ENCODE data around the gene CCNQ. TPM values are rescaled to one million over a fixed set of nuclear protein-coding genes. Genes with fewer than 3 reads are reported as not detected.

Gene CCNQ
- total RNA-seq, 4 donors from 2014 or later, result 18.0 to 32.2 (median 23.9) TPM

- H3K27me3 ChIP-seq, result peaks cover 0 to 17% (median 0%) of the 10 kb centered on the region in 4 donors
- H3K9me3 ChIP-seq, result no peaks in the 10 kb centered on the region
- H3K27ac ChIP-seq, result no peak overlapping the region
- H3K4me1 ChIP-seq, result no peaks in the 10 kb centered on the region
- WGBS, 2 donors, result 84 to 92% methylated on average over 13 to 27 of the region's 27 CpGs
- H3K36me3 ChIP-seq, result no peaks in the 10 kb centered on the region
- TF ChIP-seq POLR2A (IDR thresholded peaks at IDR 0.05) (no peak), CTCF (IDR thresholded peaks at IDR 0.05) (no peak)
- no peak for DNase-seq
- intact Hi-C loops (cut with DNase I), result no loop called here
- H3K4me3 ChIP-seq, result no peak overlapping the region
These were observed 23.1 kb upstream of the CCNQ start for GRCh38 chrX:153621949-153622598.

GRCh38 chrX:153620576-153620975 lies 21.6 kb upstream of the CCNQ start:
- intact Hi-C loops (cut with DNase I), result no loop called here
- TF ChIP-seq POLR2A (IDR thresholded peaks at IDR 0.05), result no peak
- TF ChIP-seq CTCF (IDR thresholded peaks at IDR 0.05), result no peak
- H3K27me3 ChIP-seq, result peaks cover 0 to 24% (median 0%) of the 10 kb centered on the region in 4 donors
- no peak overlapping the region for H3K27ac ChIP-seq
- H3K36me3 ChIP-seq, result no peaks in the 10 kb centered on the region
- H3K4me3 ChIP-seq, result no peak overlapping the region
- WGBS, 2 donors, result 25 to 51% methylated on average over 5 of the region's 5 CpGs
- DNase-seq, result no peak
- H3K4me1 ChIP-seq, result no peaks in the 10 kb centered on the region
- no peaks in the 10 kb centered on the region for H3K9me3 ChIP-seq

- Histone ChIP-seq H3K4me3 (no peak overlapping the region), H3K36me3 (no peaks in the 10 kb centered on the region), H3K4me1 (peaks cover 0 to 9% (median 4%) of the 10 kb centered on the region in 3 donors), H3K27me3 (peaks cover 0 to 44% (median 0%) of the 10 kb centered on the region in 4 donors), H3K9me3 (no peaks in the 10 kb centered on the region), H3K27ac (no peak overlapping the region)
- 60 to 78% methylated on average over 5 to 6 of the region's 6 CpGs for WGBS, 2 donors
- TF ChIP-seq CTCF (IDR thresholded peaks at IDR 0.05) (no peak), POLR2A (IDR thresholded peaks at IDR 0.05) (no peak)
- intact Hi-C loops (cut with DNase I), result no loop called here
- no peak for DNase-seq
These were observed 15.9 kb upstream of the CCNQ start for GRCh38 chrX:153614818-153615217.

GRCh38 chrX:153612413-153612812 lies 13.5 kb upstream of the CCNQ start:
- Histone ChIP-seq H3K27me3 (peaks cover 0 to 44% (median 0%) of the 10 kb centered on the region in 4 donors), H3K4me3 (no peak overlapping the region), H3K9me3 (no peaks in the 10 kb centered on the region), H3K4me1 (peaks cover 0 to 13% (median 4%) of the 10 kb centered on the region in 3 donors), H3K36me3 (no peaks in the 10 kb centered on the region), H3K27ac (no peak overlapping the region)
- DNase-seq, result no peak
- TF ChIP-seq POLR2A (IDR thresholded peaks at IDR 0.05) (no peak), CTCF (IDR thresholded peaks at IDR 0.05) (no peak)
- WGBS, 2 donors, result 63 to 67% methylated on average over 9 to 10 of the region's 10 CpGs
- intact Hi-C loops (cut with DNase I), result no loop called here

GRCh38 chrX:153611298-153612095 lies 12.6 kb upstream of the CCNQ start:
- 80% methylated on average over 1 of the region's 14 CpGs; no CpG with 5 or more reads in 1 of the 2 donors for WGBS, 2 donors
- H3K27me3 ChIP-seq, result peaks cover 0 to 37% (median 0%) of the 10 kb centered on the region in 4 donors
- no peak overlapping the region for H3K4me3 ChIP-seq
- H3K9me3 ChIP-seq, result no peaks in the 10 kb centered on the region
- no peak overlapping the region for H3K27ac ChIP-seq
- H3K4me1 ChIP-seq, result peaks cover 0 to 13% (median 4%) of the 10 kb centered on the region in 3 donors
- no peaks in the 10 kb centered on the region for H3K36me3 ChIP-seq
- TF ChIP-seq CTCF (IDR thresholded peaks at IDR 0.05), result no peak
- TF ChIP-seq POLR2A (IDR thresholded peaks at IDR 0.05), result no peak
- no peak for DNase-seq
- intact Hi-C loops (cut with DNase I), result no loop called here
